GM23338 (cell line): ENCODE results near the gene CCDC187. TPM values are rescaled to one million over a fixed set of nuclear protein-coding genes. Genes with fewer than 3 reads are reported as not detected.

Experiments used
- ATAC-seq: fragments of 200-7000 bp; cut with Tn5 transposase; 3 replicates; pipeline ENCODE4 v1.9.1; 2020
- DNase-seq: peaks from one replicate; pipeline ENCODE4 v3.0.0-alpha.2; 2015; ENCODE audit warnings: low spot score
- H2AFZ ChIP-seq: fragments of 200-600 bp; sonication (generic); 2 replicates; pipeline ENCODE4 v1.8.0; 2016; ENCODE audit warnings: antibody characterized with exemption, mild to moderate bottlenecking, moderate library complexity
- H3F3A ChIP-seq: fragments of 200-600 bp; sonication (generic); replicated peaks from 2 replicates; pipeline ENCODE4 v1.8.0; 2017; ENCODE audit warnings: antibody characterized with exemption, mixed run types, low read depth
- H3K27ac ChIP-seq: fragments of 200-600 bp; sonication (generic); 2 replicates; pipeline ENCODE4 v1.6.1; 2016; ENCODE audit warnings: low read depth
- H3K27me3 ChIP-seq: fragments of 200-600 bp; sonication (generic); 2 replicates; pipeline ENCODE4 v1.8.0; 2016; ENCODE audit warnings: mild to moderate bottlenecking, mixed run types, moderate library complexity; ENCODE audit not compliant: insufficient read depth
- H3K36me3 ChIP-seq: fragments of 200-600 bp; sonication (generic); 2 replicates; pipeline ENCODE4 v1.8.0; 2016; ENCODE audit warnings: mild to moderate bottlenecking; ENCODE audit not compliant: insufficient read depth
- H3K4me1 ChIP-seq: fragments of 200-600 bp; sonication (generic); 2 replicates; pipeline ENCODE4 v1.8.0; 2016; ENCODE audit warnings: mild to moderate bottlenecking, moderate library complexity; ENCODE audit not compliant: insufficient read depth
- H3K4me2 ChIP-seq: fragments of 200-600 bp; sonication (generic); 2 replicates; pipeline ENCODE4 v1.7.1; 2017; ENCODE audit warnings: mixed run types
- H3K4me3 ChIP-seq: fragments of 200-600 bp; sonication (generic); 2 replicates; pipeline ENCODE4 v1.6.1; 2016; ENCODE audit warnings: mixed run types
- H3K79me2 ChIP-seq: fragments of 200-600 bp; sonication (generic); replicated peaks from 2 replicates; pipeline ENCODE4 v1.8.0; 2017; ENCODE audit warnings: mild to moderate bottlenecking; ENCODE audit not compliant: insufficient read depth
- H3K9me2 ChIP-seq: fragments of 200-600 bp; sonication (generic); 2 replicates; pipeline ENCODE4 v1.8.0; 2017; ENCODE audit not compliant: insufficient read depth
- H4K20me1 ChIP-seq: fragments of 200-600 bp; sonication (generic); replicated peaks from 2 replicates; pipeline ENCODE4 v1.8.0; 2017; ENCODE audit warnings: mild to moderate bottlenecking; ENCODE audit not compliant: insufficient read depth
- H3K27ac Mint-ChIP-seq: 2 replicates; pipeline ENCODE4 v1.8.0; 2020; ENCODE audit warnings: inconsistent platforms, mild to moderate bottlenecking, moderate library complexity, mixed read lengths
- H3K27me3 Mint-ChIP-seq: 3 replicates; pipeline ENCODE4 v1.8.0; 2022; ENCODE audit warnings: low read depth, mild to moderate bottlenecking, moderate library complexity, mixed read lengths, inconsistent platforms; ENCODE audit not compliant: insufficient read depth, poor library complexity
- H3K36me3 Mint-ChIP-seq: 3 replicates; pipeline ENCODE4 v1.8.0; 2021; ENCODE audit warnings: low read depth, mild to moderate bottlenecking, inconsistent platforms, moderate library complexity, mixed read lengths
- H3K4me1 Mint-ChIP-seq: 3 replicates; pipeline ENCODE4 v1.8.0; 2020; ENCODE audit warnings: mild to moderate bottlenecking, inconsistent platforms, mixed read lengths
- H3K4me3 Mint-ChIP-seq: 3 replicates; pipeline ENCODE4 v1.8.0; 2021; ENCODE audit warnings: moderate library complexity, mild to moderate bottlenecking, inconsistent platforms, mixed read lengths
- H3K9me3 Mint-ChIP-seq: 3 replicates; pipeline ENCODE4 v1.8.0; 2020; ENCODE audit warnings: moderate library complexity, mild to moderate bottlenecking, inconsistent platforms, mixed read lengths
- CREB1 ChIP-seq: fragments of 250-450 bp; sonication (Bioruptor Pico); IDR thresholded peaks from 2 replicates; pipeline ENCODE4 v1.5.0; 2020; ENCODE audit warnings: low read depth, mild to moderate bottlenecking, moderate library complexity
- CTCF ChIP-seq, 2 experiments: fragments of 200-600 bp in 1 of 2; sonication (generic) in 1 of 2; conservative IDR thresholded peaks; 2 replicates each; pipeline versions ENCODE4 v1.5.1 to v1.6.1; 2016 to 2017; ENCODE audit warnings: antibody characterized with exemption in 2 of 2, low read depth in 2 of 2, mild to moderate bottlenecking in 2 of 2, moderate library complexity in 1 of 2
- ETS1 ChIP-seq: IDR thresholded peaks from 2 replicates; pipeline ENCODE4 v1.6.1; 2016; ENCODE audit warnings: antibody characterized with exemption
- EZH2 ChIP-seq: fragments of 200-600 bp; sonication (generic); IDR thresholded peaks from one replicate; pipeline ENCODE4 v1.8.0; 2017; ENCODE audit warnings: antibody characterized with exemption, mild to moderate bottlenecking, low read depth; ENCODE audit not compliant: unreplicated experiment
- EZH2phosphoT487 ChIP-seq: fragments of 200-600 bp; sonication (generic); IDR thresholded peaks from one replicate; pipeline ENCODE4 v1.8.1; 2018; ENCODE audit warnings: antibody characterized with exemption; ENCODE audit not compliant: unreplicated experiment
- JUNB ChIP-seq: IDR thresholded peaks from one replicate; pipeline ENCODE4 v1.6.1; 2016; ENCODE audit warnings: antibody characterized with exemption; ENCODE audit not compliant: unreplicated experiment
- NANOG ChIP-seq: IDR thresholded peaks from 2 replicates; pipeline ENCODE4 v1.6.1; 2016; ENCODE audit warnings: antibody characterized with exemption, borderline replicate concordance
- POLR2AphosphoS5 ChIP-seq: IDR thresholded peaks from 2 replicates; pipeline ENCODE4 v1.6.1; 2016; ENCODE audit warnings: antibody characterized with exemption, low read depth
- REST ChIP-seq: IDR thresholded peaks from one replicate; pipeline ENCODE4 v1.6.1; 2018; ENCODE audit warnings: antibody characterized with exemption; ENCODE audit not compliant: unreplicated experiment
- STAT1 ChIP-seq: IDR thresholded peaks from one replicate; pipeline ENCODE4 v1.6.1; 2016; ENCODE audit warnings: antibody characterized with exemption; ENCODE audit not compliant: unreplicated experiment
- ZNF114 ChIP-seq: fragments of 250-450 bp; sonication (Bioruptor Pico); IDR thresholded peaks from 2 replicates; pipeline ENCODE4 v1.5.0; 2020; ENCODE audit warnings: mild to moderate bottlenecking, moderate library complexity
- ZNF331 ChIP-seq: fragments of 250-450 bp; sonication (Bioruptor Pico); IDR thresholded peaks from 2 replicates; pipeline ENCODE4 v1.5.0; 2020; ENCODE audit warnings: low read depth, mild to moderate bottlenecking, moderate library complexity
- ZNF462 ChIP-seq: fragments of 250-450 bp; sonication (Bioruptor Pico); IDR thresholded peaks from 2 replicates; pipeline ENCODE4 v1.5.0; 2020; ENCODE audit warnings: mild to moderate bottlenecking, moderate library complexity
- polyA plus RNA-seq: library from polyadenylated mRNA; unstranded; fragments of >200 nt; fragmentation: Nextera tagmentation; extraction: Ambion mirVana; gene quantifications from 2 replicates; pipeline ENCODE4 v1.2.1, GENCODE V29; 2016
- total RNA-seq: library from RNA; depleted of rRNA; stranded (reverse); fragments of >200 nt; shearing (Covaris generic); gene quantifications from 2 replicates; pipeline ENCODE4 v1.2.3, GENCODE V29; 2014

The CCDC187 gene
- total and polyA plus RNA-seq, 2 experiments from 2014 or later = 0.14 TPM; not detected in 1

- no peaks in the 10 kb centered on the region for H3K27me3 ChIP-seq
- H3K4me2 ChIP-seq = no peak overlapping the region
- no peak overlapping the region for H3K27ac Mint-ChIP-seq
- H3K4me1 Mint-ChIP-seq = peaks cover 4% of the 10 kb centered on the region; the same call in 1 of the 3 replicates
- no peak for DNase-seq
- H3K9me3 Mint-ChIP-seq = peaks cover 3% of the 10 kb centered on the region; the same call in 1 of the 3 replicates
- no peaks in the 10 kb centered on the region for H3K9me2 ChIP-seq
- no peak overlapping the region for H3K4me3 ChIP-seq
- H3K36me3 Mint-ChIP-seq = no peaks in the 10 kb centered on the region
- no peaks in the 10 kb centered on the region for H3K4me1 ChIP-seq
- no peak for TF ChIP-seq CREB1 (CRISPR knock-in tag)
- TF ChIP-seq REST = no peak
- no peak for TF ChIP-seq EZH2phosphoT487
- TF ChIP-seq STAT1 = no peak
- TF ChIP-seq NANOG = no peak
- TF ChIP-seq ZNF462 (CRISPR knock-in tag) = no peak
- no peak for TF ChIP-seq ETS1
- TF ChIP-seq ZNF331 (CRISPR knock-in tag) = no peak
- TF ChIP-seq CTCF (conservative IDR thresholded peaks at IDR 0.05; ENCODE audit: low read depth in 2 of 2) = no peak
- no peak for TF ChIP-seq POLR2AphosphoS5
- no peak for TF ChIP-seq JUNB
- TF ChIP-seq ZNF114 (CRISPR knock-in tag) = no peak
- no peak for TF ChIP-seq EZH2
- H3K79me2 ChIP-seq = no peaks in the 10 kb centered on the region
- ATAC-seq = no peak
- peaks cover 4% of the 10 kb centered on the region for H3K27me3 Mint-ChIP-seq
- H3K36me3 ChIP-seq = no peaks in the 10 kb centered on the region
- no peak overlapping the region for H3K4me3 Mint-ChIP-seq
- H4K20me1 ChIP-seq = no peaks in the 10 kb centered on the region
- 0 out of 2 replicates have a peak, but pooled peaks cover 2% of the 10 kb centered on the region for H3F3A ChIP-seq
- H3K27ac ChIP-seq = no peak overlapping the region
- H2AFZ ChIP-seq = no peak overlapping the region
Observed at GRCh38 chr9:136284311-136284710, 19.6 kb downstream of the CCDC187 start.
